ENCODE results near the gene KANSL1.
"Not testable (repeated sequence)": the region's sequence is repeated elsewhere in the genome, so short reads cannot be mapped to it uniquely, and the experiment has no call there.

The KANSL1 gene

DNA sequence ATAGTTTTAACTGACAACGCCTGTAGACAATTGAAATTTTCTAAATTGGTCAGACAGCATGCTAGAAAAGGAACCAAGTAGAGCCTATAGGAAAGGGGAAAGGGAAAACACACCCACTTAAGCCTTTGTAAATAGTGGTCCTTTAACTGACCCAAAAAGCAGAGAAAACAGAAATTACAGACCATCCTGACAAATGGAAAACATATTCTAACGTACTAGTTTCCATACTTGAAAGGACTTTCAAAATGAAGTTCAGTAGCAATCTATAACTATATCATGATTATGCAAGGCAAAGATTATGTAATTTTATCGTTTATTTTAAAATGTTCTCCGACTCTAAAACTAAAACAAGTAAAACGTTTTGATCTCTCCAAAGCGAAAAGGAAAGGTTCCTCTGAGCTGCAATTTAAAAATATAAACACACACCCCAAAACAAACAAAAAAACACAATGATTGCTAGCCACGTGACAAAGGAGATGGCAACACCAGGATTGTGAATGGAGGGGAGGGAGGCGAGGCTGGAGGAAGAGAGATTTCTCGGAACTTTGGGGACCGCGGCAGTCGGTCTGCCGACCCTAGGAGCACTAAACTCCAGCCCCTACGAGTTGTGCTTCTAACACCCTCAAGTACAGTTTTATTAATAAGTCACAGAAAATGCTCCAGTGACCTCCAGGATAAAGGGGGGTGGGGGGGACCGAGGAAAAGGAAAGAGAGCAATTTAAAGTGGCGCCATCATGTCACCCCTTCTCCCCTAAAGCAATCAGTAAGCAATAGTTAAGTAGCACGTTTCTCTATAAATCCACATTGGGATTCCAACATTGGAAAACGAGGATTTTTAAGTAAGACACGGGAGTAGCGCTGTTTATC is 1.7 kb downstream of the KANSL1 start:
- peak; percentile 78 for DNase-seq

DNA sequence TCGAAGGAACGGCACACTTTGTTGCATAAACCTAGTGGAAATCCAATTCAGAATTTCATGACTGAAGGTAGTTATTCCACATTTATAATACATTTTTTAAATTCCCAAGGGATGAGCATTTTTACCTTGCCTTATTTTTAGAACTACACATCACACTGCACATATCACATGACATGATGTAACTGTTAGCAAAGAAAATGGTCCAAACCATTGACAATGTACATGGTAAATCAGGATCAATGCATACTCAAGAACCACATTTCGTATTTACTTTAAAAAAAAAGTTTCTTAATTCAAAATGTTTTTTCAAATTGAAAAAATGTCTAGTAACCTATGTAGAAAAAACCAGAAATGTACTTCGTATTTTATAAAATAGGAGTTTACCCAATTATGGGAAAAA is 2.5 kb downstream of the KANSL1 start:
- peak; percentile 27 for DNase-seq

DNA sequence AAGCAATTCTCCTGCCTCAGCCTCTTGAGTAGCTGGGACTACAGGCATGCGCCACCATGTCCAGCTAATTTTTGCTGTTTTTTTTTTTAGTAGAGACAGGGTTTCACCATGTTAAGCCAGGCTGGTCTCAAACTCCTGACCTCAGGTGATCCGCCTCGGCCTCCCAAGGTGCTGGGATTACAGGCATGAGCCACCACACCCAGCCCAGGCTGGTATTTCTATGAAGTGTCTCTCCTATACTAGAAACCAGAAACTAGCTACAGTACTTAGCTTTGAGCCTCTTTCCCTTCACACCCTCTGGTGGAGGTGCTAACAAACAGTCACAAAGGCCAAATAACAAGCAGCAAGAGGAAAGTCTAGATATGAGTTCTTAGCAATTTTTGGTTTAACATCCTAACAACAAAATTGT is 6.4 kb downstream of the KANSL1 start:
- DNase-seq: peak; percentile 51

DNA sequence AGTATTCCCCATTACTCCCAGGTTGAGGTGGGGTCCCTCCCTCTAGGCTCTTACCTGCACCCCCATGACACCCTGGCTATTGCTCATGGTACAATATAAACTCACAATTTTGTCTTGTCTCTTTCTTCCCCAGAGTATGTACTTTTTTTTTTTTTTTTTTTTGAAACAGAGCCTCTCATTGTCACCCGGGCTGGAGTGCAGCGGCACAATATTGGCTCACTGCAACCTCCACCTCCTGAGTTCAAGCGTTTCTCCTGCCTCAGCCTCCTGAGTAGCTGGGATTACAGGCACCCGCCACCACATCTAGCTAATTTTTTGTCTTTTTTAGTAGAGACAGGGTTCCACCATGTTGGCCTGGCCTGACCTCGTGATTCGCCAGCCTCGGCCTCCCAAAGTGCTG is 8.5 kb downstream of the KANSL1 start:
- no peak for DNase-seq

DNA sequence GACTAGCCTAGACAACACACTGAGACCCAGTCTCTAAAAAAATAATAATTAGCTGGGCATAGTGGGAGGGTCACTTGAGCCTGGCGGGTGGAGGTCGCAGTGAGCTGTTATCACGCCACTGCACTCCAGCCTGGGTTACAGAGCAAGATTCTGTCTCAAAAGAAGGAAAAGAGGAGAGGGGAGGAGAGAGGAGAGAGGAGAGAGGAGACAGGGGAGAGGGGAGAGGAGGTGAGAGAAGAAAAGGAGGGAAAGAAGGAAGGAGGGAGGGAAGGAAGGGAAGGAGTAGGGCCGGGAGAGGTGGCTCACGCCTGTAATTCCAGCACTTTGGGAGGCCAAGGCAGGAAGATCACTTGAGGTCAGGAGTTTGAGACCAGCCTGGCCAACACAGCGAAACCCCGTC is 9.8 kb downstream of the KANSL1 start:
- not testable (repeated sequence) for DNase-seq

DNA sequence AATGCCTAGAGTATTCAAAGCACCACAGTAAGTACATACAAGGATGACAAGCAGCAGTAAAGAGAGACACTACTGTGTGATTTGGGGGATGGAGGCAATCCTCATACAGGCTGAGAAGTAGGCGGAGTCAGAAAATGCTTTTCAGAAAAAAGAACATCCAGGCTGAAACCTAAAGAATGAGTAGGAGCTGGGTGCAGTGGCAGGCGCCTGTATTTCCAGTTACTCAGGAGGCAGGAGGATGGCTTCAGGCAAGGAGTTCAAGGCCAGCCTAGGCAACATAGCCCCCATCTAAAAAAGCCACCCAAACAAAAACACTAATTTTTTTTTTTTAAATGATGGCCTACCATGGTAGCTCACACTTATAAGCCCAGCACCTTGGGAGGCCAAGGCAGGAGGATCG is 10.3 kb downstream of the KANSL1 start:
- DNase-seq: no peak

DNA sequence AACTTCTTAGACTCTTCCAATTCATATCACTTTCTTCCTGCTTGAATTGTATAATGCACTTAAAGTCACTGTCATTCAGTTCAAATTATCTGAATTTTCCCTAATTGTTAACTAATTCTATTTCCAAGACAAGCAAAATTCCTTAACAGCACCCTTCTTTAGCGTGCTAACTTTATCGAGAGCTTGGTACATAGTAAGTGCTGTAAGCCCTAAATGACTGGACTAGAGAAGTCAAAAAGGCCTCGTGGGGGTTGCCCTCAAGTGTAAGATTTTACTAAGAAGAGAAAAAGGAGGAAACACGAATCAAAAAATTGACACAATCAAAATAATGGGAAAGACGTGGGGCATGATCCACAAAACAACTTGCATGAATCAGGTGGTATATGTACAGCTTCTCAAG is 11.3 kb downstream of the KANSL1 start:
- DNase-seq: no peak

DNA sequence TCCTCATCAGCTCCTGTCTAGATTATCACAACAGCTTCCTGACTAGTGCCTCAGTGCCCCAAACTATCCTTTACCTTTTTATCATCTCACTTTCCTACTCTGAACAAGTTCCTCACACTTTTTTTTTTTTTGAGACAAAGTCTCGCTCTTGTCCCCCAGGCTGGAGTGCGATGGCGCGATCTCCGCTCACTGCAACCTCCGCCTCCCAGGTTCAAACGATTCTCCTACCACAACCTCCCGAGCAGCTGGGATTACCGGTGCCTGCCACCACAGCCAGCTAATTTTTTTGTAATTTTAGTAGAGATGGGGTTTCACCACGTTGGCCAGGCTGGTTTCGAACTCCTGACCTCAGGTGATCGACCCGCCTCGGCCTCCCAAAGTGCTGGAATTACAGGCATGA is 11.9 kb downstream of the KANSL1 start:
- DNase-seq: not testable (repeated sequence)

DNA sequence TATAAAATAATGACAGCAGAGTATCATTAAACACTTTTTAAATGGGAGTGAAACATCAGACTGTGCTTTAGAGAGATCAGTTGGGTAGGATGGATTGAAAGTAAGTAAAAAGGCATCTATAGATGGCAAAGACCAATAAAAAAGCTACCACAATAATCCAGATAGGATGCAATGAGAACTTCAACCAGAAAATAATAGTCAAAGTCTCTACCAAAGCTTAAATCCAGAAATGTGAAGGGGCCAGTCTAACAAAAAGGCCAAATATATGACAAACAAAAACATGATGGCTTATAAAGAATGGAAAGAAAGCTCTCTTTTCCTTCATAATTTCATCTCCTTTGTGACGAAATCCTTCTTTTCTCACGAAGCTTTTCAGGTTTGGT is 12.3 kb downstream of the KANSL1 start:
- no peak for DNase-seq

DNA sequence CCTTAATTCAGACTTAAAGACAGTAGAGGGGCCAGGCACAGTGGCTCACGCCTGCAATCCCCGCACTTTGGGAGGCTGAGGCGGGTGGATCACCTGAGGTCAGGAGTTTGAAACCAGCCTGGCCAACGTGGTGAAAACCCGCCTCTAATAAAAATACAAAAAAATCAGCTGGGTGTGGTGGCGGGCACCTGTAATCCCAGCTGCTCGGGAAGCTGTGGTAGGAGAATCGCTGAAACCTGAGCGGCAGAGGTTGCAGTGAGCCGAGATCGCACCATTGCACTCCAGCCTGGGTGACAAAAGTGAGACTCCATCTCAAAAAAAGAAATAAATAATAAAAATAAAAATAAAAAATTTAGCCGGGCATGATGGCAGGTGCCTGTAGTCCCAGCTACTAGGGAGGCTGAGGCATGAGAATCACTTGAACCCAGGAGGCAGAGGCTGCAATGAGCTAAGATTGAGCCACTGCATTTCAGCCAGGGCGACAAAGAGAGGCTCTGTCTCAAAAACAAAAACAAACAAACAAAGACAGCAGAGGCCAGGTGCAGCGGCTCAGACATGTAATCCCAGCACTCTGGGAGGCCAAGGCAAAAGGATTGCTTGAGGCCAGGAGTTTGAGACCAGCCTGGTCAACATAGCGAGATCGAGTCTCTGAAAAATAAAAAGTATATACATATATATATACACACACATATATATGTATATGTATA is 12.9 kb downstream of the KANSL1 start:
- DNase-seq: peak; percentile 21

DNA sequence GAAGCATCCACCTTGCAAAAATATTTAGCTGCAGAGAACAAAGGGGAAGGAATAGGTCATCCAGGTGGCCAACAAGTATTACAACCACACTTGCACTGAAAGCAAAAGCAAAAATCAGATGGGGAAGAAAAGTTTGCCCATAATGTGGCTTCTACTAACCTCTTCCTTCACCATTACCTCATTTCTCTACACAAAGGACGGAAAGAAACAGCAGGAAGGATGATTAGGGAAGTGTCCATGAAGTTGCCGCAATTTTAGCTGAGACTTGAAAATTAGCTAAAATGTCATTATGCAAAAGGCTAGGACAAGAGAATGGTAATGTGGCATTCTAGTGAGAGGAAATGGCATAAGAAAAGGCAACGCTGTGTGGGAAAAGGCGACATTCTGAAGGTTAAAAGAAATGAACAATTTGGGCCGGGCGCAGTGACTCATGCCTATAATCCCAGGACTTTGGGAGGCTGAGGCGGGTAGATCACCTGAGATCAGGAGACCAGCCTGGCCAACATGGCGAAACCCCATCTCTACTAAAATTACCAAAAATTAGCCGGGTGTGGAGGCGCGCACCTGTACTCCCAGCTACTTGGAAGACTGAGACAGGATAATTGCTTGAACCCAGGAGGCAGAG is 13.7 kb downstream of the KANSL1 start:
- no peak for DNase-seq

DNA sequence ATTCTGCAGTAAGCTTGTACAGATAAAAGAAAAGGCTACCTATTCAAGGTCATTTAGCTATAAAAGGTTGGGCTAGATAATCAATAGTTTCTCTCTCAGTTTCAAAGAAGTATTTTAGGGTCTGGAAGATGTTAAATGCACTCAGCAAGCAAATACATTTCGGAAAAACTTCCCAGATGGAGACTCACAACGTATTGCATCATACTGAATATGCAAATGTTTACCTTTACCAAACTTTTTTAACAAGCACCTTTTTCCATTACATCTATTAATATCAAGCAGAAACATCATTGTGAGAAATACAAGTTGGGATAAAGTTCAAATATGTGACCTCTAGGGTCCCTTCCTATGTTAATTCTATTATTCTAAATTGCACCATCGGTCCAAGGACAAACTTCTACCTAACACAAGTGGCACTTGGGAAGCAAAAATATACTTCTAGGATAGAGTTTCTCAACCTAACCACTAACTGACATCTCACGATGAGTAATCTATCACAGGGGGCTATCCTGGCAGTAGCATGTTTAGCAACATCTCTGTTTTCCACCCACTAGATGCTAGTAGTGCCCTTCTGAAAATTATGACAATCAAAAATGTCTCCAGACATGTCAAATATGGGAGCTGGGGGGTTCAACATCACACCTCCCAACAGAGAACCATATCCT is 14.5 kb downstream of the KANSL1 start:
- no peak for DNase-seq

DNA sequence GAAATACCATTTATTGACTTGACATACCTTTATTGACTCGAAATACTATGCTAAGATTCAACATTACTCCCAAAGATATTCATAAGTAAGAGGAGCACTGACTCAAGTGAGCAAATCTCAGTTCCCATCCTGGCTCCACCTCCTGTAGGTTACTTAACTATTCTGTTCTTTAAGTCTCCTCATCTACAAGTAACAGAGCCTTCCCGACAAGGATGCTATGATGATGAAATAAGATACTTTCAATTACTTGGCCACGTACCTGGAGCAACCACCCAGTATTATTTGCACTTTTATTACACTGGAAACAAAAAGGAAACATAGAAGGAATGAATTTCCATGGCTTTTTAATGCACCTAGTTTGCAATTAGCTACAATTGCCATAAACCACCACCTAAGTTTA is 16.3 kb downstream of the KANSL1 start:
- DNase-seq: peak; percentile 29

DNA sequence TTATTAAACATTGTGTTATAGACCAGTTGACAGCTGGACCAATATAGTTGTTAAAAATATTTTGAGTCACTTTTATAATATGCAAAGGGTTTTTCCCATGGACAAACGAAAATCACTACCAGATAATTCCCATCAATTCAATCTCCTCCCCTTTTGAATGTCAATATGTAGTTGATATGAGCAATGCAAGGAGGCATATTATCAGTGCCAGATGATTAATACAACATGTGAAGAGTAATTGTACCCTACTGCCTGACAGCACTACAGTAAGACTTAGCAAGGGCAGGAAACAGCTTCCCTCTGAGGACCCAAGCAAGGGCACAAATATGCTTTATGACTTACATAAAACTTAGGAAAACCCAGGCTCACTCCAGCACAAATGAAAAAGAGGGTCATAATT is 17.3 kb downstream of the KANSL1 start:
- no peak for DNase-seq

DNA sequence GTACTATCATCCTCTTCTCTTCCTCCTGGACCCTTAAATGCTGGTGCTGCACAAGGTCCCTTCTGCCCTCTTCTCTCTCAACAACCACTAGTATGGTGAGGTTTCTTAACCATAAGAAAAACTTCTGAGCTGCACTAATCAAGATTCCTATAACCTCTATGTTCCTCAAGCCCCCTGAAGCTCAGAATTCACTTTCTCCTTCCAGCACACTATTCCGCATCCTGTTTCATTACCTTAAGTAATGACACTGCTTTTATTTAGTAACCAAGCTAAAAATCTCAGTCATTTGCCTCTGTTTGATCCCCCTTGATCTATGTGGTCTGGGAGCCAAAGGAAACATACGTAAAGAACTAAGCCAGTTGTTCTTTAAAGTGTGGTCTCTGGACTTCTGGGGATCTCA is 20.1 kb downstream of the KANSL1 start:
- DNase-seq: no peak

DNA sequence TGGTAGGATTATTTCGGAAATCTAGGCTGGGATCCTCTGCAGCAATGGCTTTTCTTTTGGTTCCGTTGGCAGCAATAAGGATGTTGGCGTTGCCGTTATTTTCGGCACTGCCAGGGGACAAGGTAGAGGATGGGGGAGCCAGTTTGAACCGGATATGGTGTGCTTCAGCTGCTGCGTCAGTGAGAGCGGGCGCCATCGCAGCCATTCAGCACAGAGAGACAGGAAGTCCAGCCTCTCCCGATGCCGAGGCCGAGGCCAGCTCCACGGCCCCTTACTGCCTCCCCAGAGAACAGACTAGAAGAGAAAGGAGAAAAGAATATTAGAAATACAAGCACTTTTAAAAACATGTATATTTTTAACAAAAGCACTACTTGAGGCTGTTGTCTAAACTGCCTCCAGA is 21.3 kb downstream of the KANSL1 start:
- DNase-seq: no peak

DNA sequence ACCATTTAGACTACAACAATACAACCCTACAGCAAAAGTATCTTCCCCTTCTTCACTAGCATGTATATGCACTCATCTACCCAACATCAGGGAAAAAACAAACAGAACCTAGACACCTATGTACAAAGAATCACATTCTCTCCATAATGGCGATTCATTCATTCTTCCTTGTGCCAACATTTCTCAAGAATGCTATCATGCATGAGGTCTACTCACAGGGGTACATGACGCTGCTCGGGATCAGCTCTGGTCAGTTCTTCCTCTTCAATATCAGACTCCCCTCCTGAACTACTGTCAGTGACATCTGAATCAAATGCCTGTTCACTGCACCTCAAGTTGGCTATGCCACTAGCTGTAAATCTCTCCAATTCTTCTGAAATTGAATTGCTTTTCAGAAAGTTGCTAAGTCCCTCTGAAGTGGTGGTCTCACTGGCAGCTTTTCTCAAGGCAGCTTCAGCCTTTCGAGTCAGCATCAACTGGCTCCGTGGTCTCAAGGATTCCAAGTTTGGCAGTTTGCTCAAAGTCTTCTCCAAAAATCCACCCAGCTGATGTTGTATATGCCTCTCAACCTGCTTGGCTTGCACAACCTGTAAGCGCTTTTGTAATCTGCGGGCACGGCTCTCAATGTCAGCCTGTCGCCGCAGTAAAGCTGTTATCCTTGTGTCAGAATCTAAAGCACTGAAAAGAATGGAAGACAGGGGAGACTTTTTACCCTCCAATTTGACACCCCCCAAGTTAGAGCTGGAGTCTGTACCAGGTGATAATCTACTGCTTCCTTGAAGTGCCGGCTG is 22.4 kb downstream of the KANSL1 start:
- DNase-seq: no peak

DNA sequence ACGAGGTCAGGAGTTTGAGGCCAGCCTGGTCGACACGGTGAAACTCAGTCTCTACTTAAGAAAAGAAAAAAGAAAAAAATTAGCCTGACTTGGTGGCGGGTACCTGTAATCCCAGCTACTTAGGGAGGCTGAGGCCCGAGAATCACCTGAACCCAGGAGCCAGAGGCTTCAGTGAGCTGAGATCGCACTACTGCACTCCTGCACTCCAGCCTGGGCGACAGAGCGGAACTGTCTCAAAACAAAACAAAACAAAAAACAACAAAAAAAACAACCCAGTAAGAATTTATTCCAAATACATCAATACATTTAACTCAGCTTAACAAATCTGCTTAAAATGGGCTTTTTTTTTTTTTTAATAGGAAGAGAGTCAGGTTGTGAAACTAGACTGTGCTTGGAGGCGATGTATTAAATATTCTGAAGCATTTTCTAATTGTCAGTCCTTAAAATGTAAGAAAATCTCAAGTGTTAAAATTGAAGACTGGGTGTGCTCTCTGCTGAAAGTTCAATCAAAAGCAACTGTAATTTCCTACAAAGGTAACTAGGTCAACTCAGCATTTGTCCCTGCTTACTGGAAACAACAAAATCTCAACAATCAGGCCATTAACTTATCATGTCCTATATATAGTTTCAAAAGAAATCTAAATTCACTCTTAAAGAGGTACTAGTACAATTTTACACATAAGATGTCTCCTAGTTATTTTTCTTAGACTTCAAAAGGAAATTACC is 23.2 kb downstream of the KANSL1 start:
- no peak for DNase-seq

DNA sequence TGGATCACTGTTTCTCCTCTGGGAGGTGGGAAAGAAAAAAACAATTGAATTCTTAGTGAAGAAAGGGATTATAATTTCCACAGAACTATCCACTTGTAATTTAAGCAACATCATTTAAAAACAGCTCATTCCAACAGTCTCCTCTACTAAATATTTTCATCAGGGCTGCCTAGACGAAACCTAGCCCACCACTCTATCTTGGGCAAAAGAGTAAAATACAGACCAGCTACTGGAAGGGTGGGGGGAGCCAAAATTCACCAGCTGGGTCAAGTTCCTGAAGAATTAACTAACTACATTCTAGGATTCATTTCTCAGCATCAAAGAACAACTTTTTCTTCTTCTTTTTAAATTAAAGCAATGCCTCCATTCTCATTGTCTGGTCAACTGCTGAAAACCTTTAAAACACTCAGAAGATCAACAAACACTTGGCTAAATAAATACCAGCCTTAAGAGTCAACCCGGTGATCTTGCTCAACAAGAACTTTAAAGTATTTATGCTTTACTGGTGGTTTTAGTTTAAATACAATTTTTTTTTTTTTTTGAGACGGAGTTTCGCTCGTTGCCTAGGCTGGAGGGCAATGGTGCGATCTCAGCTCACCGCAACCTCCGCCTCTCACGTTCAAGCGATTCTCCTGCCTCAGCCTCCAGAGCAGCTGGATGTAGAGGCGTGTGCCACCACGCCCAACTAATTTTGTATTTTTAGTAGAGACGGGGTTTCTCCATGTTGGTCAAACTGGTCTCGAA is 25.2 kb downstream of the KANSL1 start:
- DNase-seq: no peak

DNA sequence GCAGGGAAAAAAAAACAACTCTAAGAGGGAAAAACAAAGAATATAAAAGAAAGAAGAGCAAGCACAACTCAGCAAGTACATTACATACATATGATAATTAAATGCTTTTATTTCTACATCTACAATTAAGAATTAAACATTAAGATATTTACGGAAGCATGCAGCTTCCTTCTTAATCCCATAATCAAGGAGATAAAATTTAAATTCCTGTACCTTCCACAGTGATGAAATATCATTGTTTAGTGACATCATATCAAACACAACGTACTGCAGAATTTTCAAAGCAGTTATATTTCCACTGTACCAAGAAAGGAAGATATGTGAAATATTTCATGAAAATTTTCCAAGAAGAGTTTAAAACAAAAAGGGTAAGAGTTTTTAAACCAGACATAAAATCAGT is 26.0 kb downstream of the KANSL1 start:
- DNase-seq: no peak

DNA sequence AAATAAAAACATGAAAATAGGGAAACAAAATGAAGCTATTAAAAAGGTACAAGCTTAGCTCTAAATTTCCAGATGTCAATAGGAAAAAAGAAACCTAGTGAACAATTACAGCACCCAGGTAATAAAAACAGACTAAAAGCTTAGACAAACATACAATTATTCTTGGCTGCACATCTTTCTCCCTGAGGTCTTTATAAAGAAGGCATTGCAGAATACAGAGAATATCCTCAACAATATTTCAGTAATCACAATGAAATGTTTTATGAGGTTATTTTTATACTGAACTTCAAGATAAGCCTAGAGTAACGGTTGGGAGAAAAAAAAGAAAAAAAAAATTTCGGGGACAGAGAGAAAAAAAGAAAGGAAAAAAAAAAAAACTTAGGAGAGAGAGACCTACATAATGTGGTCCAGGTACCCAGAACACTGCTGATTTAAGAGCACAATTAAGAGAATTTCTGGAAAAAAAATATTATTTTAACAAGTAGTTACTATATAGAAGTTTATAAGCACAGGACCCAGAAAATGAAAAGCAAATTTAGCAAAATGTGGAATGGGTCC is 26.5 kb downstream of the KANSL1 start:
- peak; percentile 71 for DNase-seq
